Endothelial cell of umbilical vein (primary cell): ENCODE data around the gene IDUA. TPM values are rescaled to one million over a fixed set of nuclear protein-coding genes. Genes with fewer than 3 reads are reported as not detected.
A peak's percentile ranks its signal among the peaks of the same experiment; 100 is the strongest.

Experiments used
- BruUV-seq: library from RNA; stranded (reverse); fragments of 400-500 nt; replicated peaks from 2 replicates; lab custom pipeline; 2021; lab: Mats Ljungman, UMichigan
- CTCF ChIA-PET: fragments of 300-600, 350-600 bp; sonication (Branson Sonifier 250); formaldehyde crosslinking; loops from one replicate; lab custom pipeline; 2021; ENCODE audit warnings: antibody characterized with exemption, inconsistent platforms; lab: Charles Lee
- POLR2A ChIA-PET: fragments of 300-600, 350-600 bp; sonication (Branson Sonifier 250); formaldehyde crosslinking; loops from one replicate; lab custom pipeline; 2021; ENCODE audit warnings: antibody characterized with exemption, inconsistent platforms; lab: Charles Lee
- DNase-seq: peaks from one replicate; pipeline ENCODE4 v3.0.0-alpha.2; 2011; ENCODE audit warnings: low read depth, low spot score
- FAIRE-seq: peaks from 2 replicates; lab custom pipeline; 2011; peaks lifted over from hg19 to GRCh38; lab: Jason Lieb, UNC
- H2AFZ ChIP-seq: 2 replicates; pipeline ENCODE4 v1.6.0; 2012; ENCODE audit warnings: low read depth, low read length, control low read depth, inconsistent platforms
- H3K27ac ChIP-seq: 2 replicates; pipeline ENCODE4 v1.5.1; 2011; ENCODE audit warnings: low read depth, mild to moderate bottlenecking, control low read depth, low read length, moderate library complexity; ENCODE audit not compliant: insufficient read depth
- H3K27me3 ChIP-seq, 2 experiments: 2 replicates each; pipeline versions ENCODE4 v1.6.0 to v1.6.1; 2011; ENCODE audit warnings: low read length in 2 of 2, mixed read lengths in 1 of 2; ENCODE audit not compliant: control insufficient read depth in 2 of 2, insufficient read depth in 2 of 2
- H3K36me3 ChIP-seq, 2 experiments: 2 replicates in 1 of 2; 3 replicates in 1 of 2; pipeline ENCODE4 v1.5.1; 2011; ENCODE audit warnings: low read length in 2 of 2, mild to moderate bottlenecking in 1 of 2, moderate library complexity in 1 of 2; ENCODE audit not compliant: control insufficient read depth in 2 of 2, insufficient read depth in 2 of 2; ENCODE audit errors: extremely low read depth in 1 of 2
- H3K4me1 ChIP-seq: 3 replicates; pipeline ENCODE4 v1.5.1; 2011; ENCODE audit warnings: mild to moderate bottlenecking, low read length; ENCODE audit not compliant: control insufficient read depth, insufficient read depth; ENCODE audit errors: extremely low read depth
- H3K4me2 ChIP-seq: 2 replicates; pipeline ENCODE4 v1.6.1; 2011; ENCODE audit warnings: low read length, control low read depth, mixed read lengths; ENCODE audit not compliant: insufficient read depth
- H3K4me3 ChIP-seq, 3 experiments: fragments of 200-600 bp in 1 of 3; sonication (generic), shearing (Covaris generic) in 1 of 3; replicated peaks in 1 of 3; 2 replicates each; pipeline ENCODE4 v1.5.1; 2011 to 2016; ENCODE audit warnings: control low read depth in 3 of 3, low read length in 3 of 3, mild to moderate bottlenecking in 2 of 3, inconsistent platforms in 1 of 3, low read depth in 1 of 3, moderate library complexity in 1 of 3; ENCODE audit not compliant: insufficient read depth in 1 of 3
- H3K79me2 ChIP-seq: 2 replicates; pipeline ENCODE4 v1.6.0; 2012; ENCODE audit warnings: low read length, inconsistent platforms; ENCODE audit not compliant: control insufficient read depth, insufficient read depth
- H3K9ac ChIP-seq: replicated peaks from 2 replicates; pipeline ENCODE3; 2011; ENCODE audit warnings: low read length, control low read depth; ENCODE audit not compliant: insufficient read depth; ENCODE audit errors: extremely low read depth
- H3K9me1 ChIP-seq: replicated peaks from 3 replicates; pipeline ENCODE4 v1.6.0; 2011; ENCODE audit warnings: mild to moderate bottlenecking, low read length; ENCODE audit not compliant: control insufficient read depth, insufficient read depth; ENCODE audit errors: extremely low read depth
- H3K9me3 ChIP-seq: replicated peaks from 2 replicates; pipeline ENCODE4 v1.5.1; 2012; ENCODE audit warnings: low read length, inconsistent platforms; ENCODE audit not compliant: control insufficient read depth, insufficient read depth
- H4K20me1 ChIP-seq: replicated peaks from 2 replicates; pipeline ENCODE3; 2011; ENCODE audit warnings: mild to moderate bottlenecking, low read length; ENCODE audit not compliant: control insufficient read depth, insufficient read depth; ENCODE audit errors: extremely low read depth
- CTCF ChIP-seq, 2 donors: IDR thresholded peaks; 1 replicate in 1 of 2; 2 replicates in 1 of 2; pipeline ENCODE4 v1.5.1; 2011; ENCODE audit warnings: low read length in 2 of 2, mild to moderate bottlenecking in 2 of 2, moderate library complexity in 2 of 2, control low read depth in 1 of 2, inconsistent platforms in 1 of 2, low read depth in 1 of 2; ENCODE audit not compliant: insufficient read depth in 1 of 2; ENCODE audit errors: extremely low read depth in 1 of 2
- EZH2 ChIP-seq: IDR thresholded peaks from 2 replicates; pipeline ENCODE4 v1.6.1; 2012; ENCODE audit warnings: borderline replicate concordance, low read depth, mild to moderate bottlenecking, moderate library complexity, low read length, inconsistent platforms; ENCODE audit not compliant: severe bottlenecking
- FOS ChIP-seq: IDR thresholded peaks from 2 replicates; pipeline ENCODE4 v1.6.1; 2011; ENCODE audit warnings: mild to moderate bottlenecking, low read length, moderate library complexity, borderline replicate concordance; ENCODE audit not compliant: insufficient read depth
- GATA2 ChIP-seq: IDR thresholded peaks from 2 replicates; pipeline ENCODE4 v1.7.0; 2011; ENCODE audit warnings: low read depth, mild to moderate bottlenecking, moderate library complexity, mixed read lengths, low read length; ENCODE audit not compliant: insufficient read length, insufficient read depth
- JUN ChIP-seq: IDR thresholded peaks from 2 replicates; pipeline ENCODE4 v1.6.1; 2011; ENCODE audit warnings: borderline replicate concordance, low read depth; ENCODE audit not compliant: insufficient read length, insufficient read depth
- MAX ChIP-seq: IDR thresholded peaks from 2 replicates; pipeline ENCODE4 v1.6.1; 2011; ENCODE audit not compliant: insufficient read depth, insufficient read length
- MYC ChIP-seq: IDR thresholded peaks from one replicate; pipeline ENCODE4 v1.6.1; 2011; ENCODE audit warnings: mild to moderate bottlenecking, low read depth, low read length
- POLR2A ChIP-seq: IDR thresholded peaks from 2 replicates; pipeline ENCODE4 v1.6.1; 2012; ENCODE audit warnings: low read depth, mild to moderate bottlenecking, control low read depth, low read length
- POLR2AphosphoS5 ChIP-seq: IDR thresholded peaks from 2 replicates; pipeline ENCODE4 v1.6.1; 2012; ENCODE audit warnings: low read depth, mild to moderate bottlenecking, control low read depth, low read length, moderate library complexity; ENCODE audit not compliant: insufficient read depth
- dilution Hi-C: fragments of 300-500 bp; cut with MboI; formaldehyde crosslinking; loops from one replicate; pipeline ENCODE4 v1.15.0; 2019; ENCODE audit warnings: low sequenced_read_pairs; ENCODE audit not compliant: extremely low pct_ligation_motif_present
- intact Hi-C: fragments of 100-400 bp; cut with micrococcal nuclease; formaldehyde crosslinking; loops from one replicate; pipeline ENCODE4 v1.10.0; 2022
- polyA plus RNA-seq, 4 experiments: library from polyadenylated mRNA; depleted of rRNA in 3 of 4; stranded (reverse) in 3 of 4; unstranded in 1 of 4; fragments of >200 nt; gene quantifications; 2 replicates each; pipeline versions ENCODE4 v1.2.1 to v1.2.3, GENCODE V29; 2011 to 2012; ENCODE audit warnings: missing spikeins in 1 of 4
- total RNA-seq: library from RNA; stranded (reverse); gene quantifications from 2 replicates; pipeline ENCODE4 v1.2.3, GENCODE V29; 2021

Gene IDUA
- total and polyA plus RNA-seq, 2 donors (not counting 3 experiments of a cell fraction or from before 2014, with no cell fraction given) = 19.1 to 34.1 TPM

- peaks cover 30% of the 10 kb centered on the region for H3K4me1 ChIP-seq
- intact Hi-C loops (loop anchor here (5.0 kb wide), 1 partner anchor 262 kb away; no protein-coding TSS in a partner anchor), dilution Hi-C loops (no loop called here)
- H3K79me2 ChIP-seq = no peaks in the 10 kb centered on the region
- no TSS peak for BruUV-seq
- H3K4me3 ChIP-seq = no peak overlapping the region
- no peaks in the 10 kb centered on the region for H3K9me3 ChIP-seq
- peak overlapping the region; percentile 54 for H3K9ac ChIP-seq
- TF ChIP-seq FOS (no peak), CTCF (IDR thresholded peaks at IDR 0.05; ENCODE audit: extremely low read depth in 1 of 2, insufficient read depth in 1 of 2, low read depth in 1 of 2, low read length in 2 of 2) (no peak), GATA2 (no peak), EZH2 (no peak), MAX (no peak), POLR2A (no peak), JUN (no peak), MYC (no peak), POLR2AphosphoS5 (no peak)
- peak overlapping the region; percentile 13 for H3K4me2 ChIP-seq
- no peak for DNase-seq
- FAIRE-seq = no peak
- peak overlapping the region; percentile 85 for H3K27ac ChIP-seq
- no peaks in the 10 kb centered on the region for H4K20me1 ChIP-seq
- H3K36me3 ChIP-seq = no peaks in the 10 kb centered on the region
- H3K27me3 ChIP-seq = no peaks in the 10 kb centered on the region
- ChIA-PET CTCF (interaction anchor here (1.9 kb wide), 1 partner anchor 35 kb away, joined by 11 read pairs; no protein-coding TSS in a partner anchor), POLR2A (no interaction called here)
- H2AFZ ChIP-seq = peak overlapping the region; percentile 27
- no peaks in the 10 kb centered on the region for H3K9me1 ChIP-seq
These were observed 57.8 kb downstream of the IDUA start for GRCh38 chr4:1044469-1045192.
